Renal cortical epithelial cell (primary cell): Measurements from ENCODE around the gene HACE1. TPM values are rescaled to one million over a fixed set of nuclear protein-coding genes. Genes with fewer than 3 reads are reported as not detected.
"Not testable (repeated sequence)": the region's sequence is repeated elsewhere in the genome, so short reads cannot be mapped to it uniquely, and the experiment has no call there.

Experiments used
- DNase-seq: peaks from one replicate; pipeline ENCODE4 v3.0.0-alpha.2; 2011; ENCODE audit warnings: low read depth
- total RNA-seq: library from RNA; depleted of rRNA; stranded (reverse); fragments of >200 nt; gene quantifications from 2 replicates; pipeline ENCODE4 v1.2.3, GENCODE V29; 2014

The HACE1 gene
- total RNA-seq, 1 donor from 2014 or later = 20.9 TPM

- DNase-seq = no peak
Measured at GRCh38 chr6:104835782-104836181, 23.9 kb downstream of the HACE1 start.

- peak; percentile 58 for DNase-seq
Measured at GRCh38 chr6:104829183-104829958, 30.3 kb downstream of the HACE1 start.

- DNase-seq = no peak
Measured at GRCh38 chr6:104828478-104828877, 31.2 kb downstream of the HACE1 start.

GRCh38 chr6:104820820-104821219 is 38.9 kb downstream of the HACE1 start:
- not testable (repeated sequence) for DNase-seq

GRCh38 chr6:104816125-104816524 is 43.6 kb downstream of the HACE1 start:
- no peak for DNase-seq

- DNase-seq = no peak
Measured at GRCh38 chr6:104814743-104815142, 45.0 kb downstream of the HACE1 start.

GRCh38 chr6:104813552-104813951 is 46.2 kb downstream of the HACE1 start:
- DNase-seq = no peak

- DNase-seq = no peak
Measured at GRCh38 chr6:104809116-104809515, 50.6 kb downstream of the HACE1 start.

GRCh38 chr6:104805335-104805734 is 54.4 kb downstream of the HACE1 start:
- DNase-seq = not testable (repeated sequence)

GRCh38 chr6:104799134-104799657 is 60.5 kb downstream of the HACE1 start:
- DNase-seq = peak; percentile 36

- no peak for DNase-seq
Measured at GRCh38 chr6:104796031-104796785, 63.5 kb downstream of the HACE1 start.

- peak; percentile 53 for DNase-seq
Measured at GRCh38 chr6:104795363-104795762, 64.4 kb downstream of the HACE1 start.

GRCh38 chr6:104789770-104790190 is 69.9 kb downstream of the HACE1 start:
- peak; percentile 75 for DNase-seq

- DNase-seq = no peak
Measured at GRCh38 chr6:104788400-104788799, 71.3 kb downstream of the HACE1 start.

GRCh38 chr6:104787305-104787704 is 72.4 kb downstream of the HACE1 start:
- no peak for DNase-seq

- no peak for DNase-seq
Measured at GRCh38 chr6:104784884-104785283, 74.8 kb downstream of the HACE1 start.

- peak; percentile 45 for DNase-seq
Measured at GRCh38 chr6:104771258-104771832, 88.4 kb downstream of the HACE1 start.

- no peak for DNase-seq
Measured at GRCh38 chr6:104768906-104769305, 90.8 kb downstream of the HACE1 start.

- DNase-seq = no peak
Measured at GRCh38 chr6:104766595-104766994, 93.1 kb downstream of the HACE1 start.

GRCh38 chr6:104754788-104755409 is 104.8 kb downstream of the HACE1 start:
- DNase-seq = no peak

GRCh38 chr6:104753251-104753650 is 106.5 kb downstream of the HACE1 start:
- no peak for DNase-seq

GRCh38 chr6:104750449-104750848 is 109.3 kb downstream of the HACE1 start:
- peak; percentile 51 for DNase-seq
